CD4-positive, CD25-positive, alpha-beta regulatory T cell (primary cell): ENCODE results near the gene MAN2B1. TPM values are rescaled to one million over a fixed set of nuclear protein-coding genes. Genes with fewer than 3 reads are reported as not detected.
A peak's percentile ranks its signal among the peaks of the same experiment; 100 is the strongest.
"Not testable (repeated sequence)": the region's sequence is repeated elsewhere in the genome, so short reads cannot be mapped to it uniquely, and the experiment has no call there.

ENCODE experiments used
- ATAC-seq, 2 donors: fragments of 150-1000 bp; cut with Tn5 transposase; one replicate each; pipeline ENCODE4 v1.10.0; 2021; ENCODE audit warnings: low read depth in 2 of 2, moderate number of reproducible peaks in 2 of 2, moderate library complexity in 1 of 2
- DNase-seq, 3 donors: peaks; one replicate each; pipeline versions ENCODE4 v3.0.0 to v3.0.0-alpha.2; 2012 to 2022; ENCODE audit warnings: mixed read lengths in 1 of 3
- H3K27ac ChIP-seq: one replicate; pipeline ENCODE4 v1.7.0; 2013; ENCODE audit warnings: mild to moderate bottlenecking, low read length; ENCODE audit not compliant: insufficient read depth, poor library complexity, severe bottlenecking
- H3K27me3 ChIP-seq: one replicate; pipeline ENCODE4 v1.7.0; 2013; ENCODE audit warnings: low read length; ENCODE audit not compliant: control insufficient read depth, insufficient read depth
- H3K36me3 ChIP-seq: one replicate; pipeline ENCODE4 v1.7.0; 2013; ENCODE audit warnings: mild to moderate bottlenecking, low read length, moderate library complexity; ENCODE audit not compliant: control insufficient read depth, insufficient read depth
- H3K4me1 ChIP-seq: 2 replicates; pipeline ENCODE4 v1.7.0; 2013; ENCODE audit warnings: mild to moderate bottlenecking, low read length; ENCODE audit not compliant: insufficient read depth, control insufficient read depth, poor library complexity, severe bottlenecking
- H3K4me3 ChIP-seq: one replicate; pipeline ENCODE4 v1.7.0; 2013; ENCODE audit warnings: low read depth, mild to moderate bottlenecking, low read length, moderate library complexity
- H3K9me3 ChIP-seq, 2 experiments: 1 replicate in 1 of 2; 2 replicates in 1 of 2; pipeline ENCODE4 v1.7.0; 2013; ENCODE audit warnings: low read length in 2 of 2, mild to moderate bottlenecking in 1 of 2, moderate library complexity in 1 of 2; ENCODE audit not compliant: control insufficient read depth in 2 of 2
- H3K27ac Mint-ChIP-seq, 3 donors: one replicate each; pipeline ENCODE4 v1.8.0; 2020 to 2022; ENCODE audit warnings: mild to moderate bottlenecking in 3 of 3, mixed read lengths in 3 of 3, moderate library complexity in 2 of 3
- H3K27me3 Mint-ChIP-seq: one replicate; pipeline ENCODE4 v1.8.0; 2022; ENCODE audit warnings: mild to moderate bottlenecking, mixed read lengths
- H3K36me3 Mint-ChIP-seq: one replicate; pipeline ENCODE4 v1.8.0; 2020; ENCODE audit warnings: mixed read lengths
- H3K4me1 Mint-ChIP-seq, 4 donors: one replicate each; pipeline ENCODE4 v1.8.0; 2020 to 2022; ENCODE audit warnings: mixed read lengths in 4 of 4, mild to moderate bottlenecking in 1 of 4
- H3K4me3 Mint-ChIP-seq, 4 donors: one replicate each; pipeline ENCODE4 v1.8.0; 2020 to 2022; ENCODE audit warnings: mild to moderate bottlenecking in 4 of 4, mixed read lengths in 4 of 4, moderate library complexity in 3 of 4
- H3K9me3 Mint-ChIP-seq, 7 donors: one replicate each; pipeline ENCODE4 v1.8.0; 2020 to 2022; ENCODE audit warnings: mixed read lengths in 7 of 7, mild to moderate bottlenecking in 3 of 7, moderate library complexity in 2 of 7
- polyA plus RNA-seq, 4 donors: library from polyadenylated mRNA; unstranded; fragments of 300-500 nt; fragmentation: Illumina TruSeq; gene quantifications; one replicate each; pipeline ENCODE4 v1.2.3, GENCODE V29; 2021
- total RNA-seq: library from RNA; stranded (reverse); gene quantifications from one replicate; pipeline ENCODE4 v1.2.3, GENCODE V29; 2022

Gene MAN2B1
- 147 TPM for total RNA-seq
- 10 to 100 TPM; 46.3 to 58.6 (median 49.3) TPM for polyA plus RNA-seq

DNA sequence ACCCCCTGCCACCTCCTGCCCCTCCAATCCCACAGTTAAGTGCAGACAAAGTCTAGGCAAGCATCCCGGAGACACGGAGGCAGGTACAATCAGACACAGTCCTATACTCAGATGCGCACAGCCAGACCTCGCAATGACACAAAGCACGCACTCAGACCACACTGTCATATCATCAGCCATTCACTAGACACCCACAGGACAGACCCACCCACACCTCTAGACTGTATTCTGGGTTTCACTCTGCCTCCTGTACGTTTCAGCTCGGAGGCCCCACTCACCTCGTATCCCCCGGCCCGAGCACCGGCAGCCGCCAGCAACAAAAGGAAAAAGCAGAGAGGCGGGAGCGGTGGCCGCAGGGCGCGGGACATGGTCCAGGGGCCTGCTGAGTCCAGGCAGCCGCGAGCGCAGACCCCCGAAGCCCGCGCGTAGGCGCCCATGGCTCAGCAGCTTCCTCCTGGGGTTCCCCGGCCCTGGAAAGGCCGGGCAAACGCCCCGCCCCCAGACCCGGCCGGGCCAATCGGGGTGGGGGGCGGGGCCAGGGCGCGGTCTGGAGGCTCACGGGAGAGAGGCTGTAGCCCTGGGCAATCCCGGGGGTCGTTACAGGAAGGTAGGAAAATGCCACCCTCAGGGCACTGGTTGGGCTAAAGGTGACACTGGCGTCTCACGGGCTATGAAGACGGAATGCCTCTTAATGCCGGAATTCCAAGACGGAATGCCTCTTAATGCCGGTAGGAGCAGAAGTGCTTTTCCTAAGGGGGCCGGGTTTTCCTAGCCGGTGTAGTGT is at the start of gene MAN2B1, which contains the start of gene WDR83:
TSS of gene MAN2B1 (minus strand) at position 478 of the 784 bp plus-strand sequence. CDS start at position 437, 41 bp downstream.
TSS of gene WDR83 (plus strand) at position 543 of the 784 bp plus-strand sequence. CDS start 2,984 bp downstream, outside the sequence.
- peaks cover 5 to 62% (median 32%) of the 10 kb centered on the region in 4 donors for H3K4me1 Mint-ChIP-seq
- peak within 1 kb of the TSS; percentile 95 for H3K4me3 ChIP-seq

DNA sequence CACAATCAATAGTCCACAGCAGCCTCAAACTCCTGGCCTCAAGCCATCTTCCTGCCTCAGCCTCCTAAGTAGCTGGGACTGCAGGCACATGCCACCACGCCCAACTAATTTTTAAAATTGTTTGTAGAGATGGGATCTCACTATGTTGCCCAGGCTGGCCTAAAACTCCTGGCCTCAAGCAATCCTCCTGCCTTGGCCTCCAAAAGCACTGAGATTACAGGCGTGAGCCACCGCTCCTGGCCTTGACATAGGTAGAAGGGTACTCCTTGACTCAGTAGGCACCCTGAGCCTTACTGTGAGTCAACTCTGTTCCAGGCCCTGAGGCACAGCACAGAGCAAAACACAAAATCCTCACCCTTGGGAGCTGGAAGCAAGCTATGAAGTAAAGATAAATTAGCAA is 49.4 kb upstream of the MAN2B1 start:
- H3K9me3 ChIP-seq = no peaks in the 10 kb centered on the region
- Mint-ChIP-seq H3K9me3 (no peaks in the 10 kb centered on the region), H3K36me3 (peaks cover 15% of the 10 kb centered on the region), H3K27me3 (no peaks in the 10 kb centered on the region), H3K4me1 (peaks cover 0 to 23% (median 10%) of the 10 kb centered on the region in 4 donors), H3K4me3 (no peak overlapping the region), H3K27ac (no peak overlapping the region)
- no peak for ATAC-seq
- H3K4me3 ChIP-seq = no peak overlapping the region
- no peak for DNase-seq
- no peaks in the 10 kb centered on the region for H3K27me3 ChIP-seq
- no peak overlapping the region for H3K27ac ChIP-seq
- H3K36me3 ChIP-seq = peaks cover 36% of the 10 kb centered on the region
- H3K4me1 ChIP-seq = peaks cover 7% of the 10 kb centered on the region

More for the DNA sequence above, at the start of gene MAN2B1, which contains the start of gene WDR83:
- DNase-seq = peak; percentile 64 to 79 (median 76)
- H3K4me1 ChIP-seq = peaks cover 63% of the 10 kb centered on the region
- peaks cover 24% of the 10 kb centered on the region for H3K36me3 ChIP-seq
- H3K9me3 Mint-ChIP-seq = no peaks in the 10 kb centered on the region
- peaks cover 3% of the 10 kb centered on the region for H3K36me3 Mint-ChIP-seq
- no peaks in the 10 kb centered on the region for H3K27me3 ChIP-seq
- peak within 1 kb of the TSS; percentile 91 to 100 (median 96) for H3K4me3 Mint-ChIP-seq
- peak within 1 kb of the TSS; percentile 98 to 99 (median 98) for H3K27ac Mint-ChIP-seq
- H3K27ac ChIP-seq = peak within 1 kb of the TSS; percentile 97
- H3K9me3 ChIP-seq = no peaks in the 10 kb centered on the region
- H3K27me3 Mint-ChIP-seq = no peaks in the 10 kb centered on the region
- ATAC-seq = peak; percentile 64 to 70

DNA sequence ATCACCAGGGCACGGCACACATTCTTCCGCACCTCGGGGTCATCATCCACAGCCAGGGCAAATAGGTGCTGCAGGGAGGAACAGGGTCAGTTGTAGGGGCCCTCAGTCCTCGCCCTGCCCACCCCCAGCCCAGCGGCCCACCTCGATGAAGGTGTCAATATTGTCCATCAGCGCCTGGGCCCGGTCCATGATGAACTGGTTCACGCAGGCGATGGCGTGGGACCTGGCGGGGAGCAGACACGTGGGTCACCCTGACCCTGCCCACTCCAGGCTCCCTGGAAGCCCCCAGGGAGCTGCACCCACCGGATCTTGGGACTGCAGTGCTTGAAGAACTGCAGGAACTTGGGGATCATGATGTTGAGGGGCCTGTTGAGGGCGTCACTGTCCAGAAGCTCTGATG is 48.6 kb upstream of the MAN2B1 start:
- Histone ChIP-seq H3K4me1 (no peaks in the 10 kb centered on the region), H3K27ac (no peak overlapping the region), H3K27me3 (no peaks in the 10 kb centered on the region), H3K9me3 (no peaks in the 10 kb centered on the region), H3K36me3 (peaks cover 41% of the 10 kb centered on the region), H3K4me3 (no peak overlapping the region)
- peaks cover 20% of the 10 kb centered on the region for H3K36me3 Mint-ChIP-seq
- ATAC-seq (no peak), DNase-seq (no peak)
- H3K27me3 Mint-ChIP-seq = no peaks in the 10 kb centered on the region
- no peaks in the 10 kb centered on the region for H3K9me3 Mint-ChIP-seq
- peaks cover 0 to 16% (median 4%) of the 10 kb centered on the region in 4 donors for H3K4me1 Mint-ChIP-seq
- no peak overlapping the region for H3K27ac Mint-ChIP-seq
- H3K4me3 Mint-ChIP-seq = no peak overlapping the region

DNA sequence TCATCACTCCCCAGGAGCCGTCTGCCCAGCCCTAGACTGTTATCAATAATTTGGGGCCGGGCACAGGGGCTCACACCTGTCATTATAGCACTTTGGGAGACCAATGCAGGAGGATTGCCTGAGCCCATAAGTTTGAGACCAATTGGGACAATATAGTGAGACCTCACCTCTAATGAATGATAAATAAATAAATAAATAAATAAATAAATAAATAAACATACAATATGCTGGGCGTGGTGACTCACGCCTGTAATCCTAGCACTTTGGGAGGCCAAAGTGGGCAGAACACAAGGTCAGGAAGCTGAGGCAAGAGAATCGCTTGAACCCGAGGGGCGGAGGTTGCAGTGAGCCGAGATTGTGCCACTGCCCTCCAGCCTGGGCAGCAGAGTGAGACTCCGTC is 46.8 kb upstream of the MAN2B1 start:
- H3K27ac ChIP-seq, H3K4me1 Mint-ChIP-seq, H3K27me3 ChIP-seq, DNase-seq, H3K4me3 ChIP-seq, H3K4me1 ChIP-seq, H3K4me3 Mint-ChIP-seq, ATAC-seq, H3K27me3 Mint-ChIP-seq, H3K9me3 ChIP-seq, H3K27ac Mint-ChIP-seq, H3K9me3 Mint-ChIP-seq: not testable (repeated sequence)
- H3K36me3 Mint-ChIP-seq = peaks cover 21% of the 10 kb centered on the region
- peaks cover 40% of the 10 kb centered on the region for H3K36me3 ChIP-seq

DNA sequence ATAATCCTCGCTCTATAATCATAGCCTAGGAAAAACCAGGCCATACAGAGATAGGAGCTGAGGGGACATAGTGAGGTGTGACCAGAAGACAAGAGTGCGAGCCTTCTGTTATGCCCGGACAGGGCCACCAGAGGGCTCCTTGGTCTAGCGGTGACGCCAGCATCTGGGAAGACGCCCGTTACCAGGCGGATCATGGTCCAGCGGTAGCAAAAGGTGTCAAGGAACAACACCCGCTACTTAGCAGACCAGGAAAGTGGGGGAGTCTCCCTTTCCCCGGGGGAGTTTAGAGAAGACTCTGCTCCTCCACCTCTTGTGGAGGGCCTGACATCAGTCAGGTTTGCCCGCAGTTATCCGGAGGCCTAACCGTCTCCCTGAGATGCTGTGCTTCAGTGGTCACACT is 45.5 kb upstream of the MAN2B1 start:
- not testable (repeated sequence) for H3K4me1 Mint-ChIP-seq, H3K27me3 Mint-ChIP-seq, H3K27ac Mint-ChIP-seq, H3K9me3 Mint-ChIP-seq, H3K4me3 Mint-ChIP-seq, H3K4me1 ChIP-seq, H3K9me3 ChIP-seq, ATAC-seq, H3K27ac ChIP-seq, DNase-seq, H3K27me3 ChIP-seq, H3K4me3 ChIP-seq
- H3K36me3 ChIP-seq = peaks cover 39% of the 10 kb centered on the region
- peaks cover 21% of the 10 kb centered on the region for H3K36me3 Mint-ChIP-seq

DNA sequence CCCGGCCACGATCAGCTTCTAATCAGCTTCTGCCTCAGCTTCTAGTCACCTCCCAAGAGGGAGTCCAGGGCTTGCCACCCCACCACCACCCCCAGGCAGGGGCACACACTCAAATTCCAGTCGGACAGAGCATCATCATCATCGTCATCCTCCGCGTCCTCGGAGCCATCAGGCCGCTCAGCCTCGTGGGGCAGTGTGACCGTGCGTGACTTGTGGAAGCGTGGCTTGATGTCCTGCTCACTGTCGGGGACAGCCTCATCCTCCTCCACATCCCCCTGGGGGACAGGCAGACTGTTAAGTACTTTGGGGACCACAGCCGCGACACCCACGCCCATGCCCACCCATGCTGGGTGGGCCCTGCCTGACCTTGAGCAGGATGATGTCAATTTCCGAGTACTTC is 44.6 kb upstream of the MAN2B1 start:
- Mint-ChIP-seq H3K9me3 (no peaks in the 10 kb centered on the region), H3K4me1 (no peaks in the 10 kb centered on the region), H3K4me3 (no peak overlapping the region), H3K36me3 (peaks cover 20% of the 10 kb centered on the region), H3K27ac (no peak overlapping the region), H3K27me3 (no peaks in the 10 kb centered on the region)
- Histone ChIP-seq H3K27ac (no peak overlapping the region), H3K36me3 (peaks cover 42% of the 10 kb centered on the region), H3K9me3 (no peaks in the 10 kb centered on the region), H3K27me3 (no peaks in the 10 kb centered on the region), H3K4me3 (no peak overlapping the region), H3K4me1 (no peaks in the 10 kb centered on the region)
- no peak for ATAC-seq
- DNase-seq = no peak

DNA sequence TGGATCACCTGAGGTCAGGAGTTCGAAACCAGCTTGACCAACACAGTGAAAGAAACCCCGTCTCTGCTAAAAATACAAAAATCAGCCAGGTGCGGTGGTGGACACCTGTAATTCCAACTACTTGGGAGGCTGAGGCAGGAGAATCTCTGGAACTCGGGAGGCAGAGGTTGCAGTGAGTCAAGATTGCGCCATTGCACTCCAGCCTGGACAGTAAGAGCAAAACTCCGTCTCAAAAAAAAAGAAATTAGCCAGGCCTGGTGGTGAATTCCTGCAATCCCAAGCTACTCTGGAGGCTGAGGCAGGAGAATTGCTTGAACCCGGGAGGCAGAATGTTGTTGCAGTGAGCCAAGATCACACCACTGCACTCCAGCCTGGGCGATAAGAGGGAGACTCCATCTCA is 42.1 kb upstream of the MAN2B1 start:
- Histone ChIP-seq H3K4me1 (no peaks in the 10 kb centered on the region), H3K36me3 (peaks cover 46% of the 10 kb centered on the region), H3K27me3 (no peaks in the 10 kb centered on the region), H3K4me3 (no peak overlapping the region), H3K27ac (no peak overlapping the region), H3K9me3 (no peaks in the 10 kb centered on the region)
- Mint-ChIP-seq H3K4me1 (no peaks in the 10 kb centered on the region), H3K27me3 (no peaks in the 10 kb centered on the region), H3K27ac (no peak overlapping the region), H3K9me3 (no peaks in the 10 kb centered on the region), H3K4me3 (no peak overlapping the region), H3K36me3 (peaks cover 20% of the 10 kb centered on the region)
- DNase-seq (no peak), ATAC-seq (no peak)

DNA sequence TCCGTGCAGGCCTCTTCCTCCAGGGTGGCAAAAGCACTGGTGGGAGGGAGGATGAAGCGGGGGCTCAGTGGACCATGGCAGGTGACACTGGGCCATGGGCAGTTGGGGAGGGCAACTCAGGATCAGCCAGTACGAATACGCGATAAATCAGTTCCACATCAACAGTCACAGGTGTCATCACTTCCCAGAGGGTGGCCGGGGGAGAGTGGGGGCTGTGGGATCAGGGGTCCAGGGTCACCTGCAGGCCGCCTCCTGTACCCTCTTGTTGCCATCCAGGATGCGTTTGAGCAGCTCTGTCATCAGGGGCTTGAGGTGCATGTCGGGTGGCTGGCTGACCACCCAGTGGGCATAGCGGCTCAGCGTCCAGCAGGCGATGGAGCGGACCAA is 39.8 kb upstream of the MAN2B1 start:
- Mint-ChIP-seq H3K4me3 (no peak overlapping the region), H3K27ac (no peak overlapping the region), H3K9me3 (no peaks in the 10 kb centered on the region), H3K36me3 (peaks cover 24% of the 10 kb centered on the region), H3K4me1 (no peaks in the 10 kb centered on the region), H3K27me3 (no peaks in the 10 kb centered on the region)
- Histone ChIP-seq H3K9me3 (no peaks in the 10 kb centered on the region), H3K36me3 (peaks cover 46% of the 10 kb centered on the region), H3K27me3 (no peaks in the 10 kb centered on the region), H3K4me3 (no peak overlapping the region), H3K4me1 (no peaks in the 10 kb centered on the region), H3K27ac (no peak overlapping the region)
- ATAC-seq (no peak), DNase-seq (no peak)
